Stomach (tissue), 9 donors: ENCODE results near the gene NREP. TPM values are rescaled to one million over a fixed set of nuclear protein-coding genes. Genes with fewer than 3 reads are reported as not detected.
"Not testable (repeated sequence)": the region's sequence is repeated elsewhere in the genome, so short reads cannot be mapped to it uniquely, and the experiment has no call there.

Experiments
- DNase-seq, 2 donors: peaks; one replicate each; pipeline versions ENCODE4 v3.0.0 to v3.0.0-alpha.2; 2013 to 2019
- H3K27ac ChIP-seq, 5 donors: fragments of 200-600 bp in 4 of 5; sonication (generic) in 4 of 5; one replicate each; pipeline ENCODE4 v1.5.1; 2013 to 2019; ENCODE audit warnings: mild to moderate bottlenecking in 1 of 5, moderate library complexity in 1 of 5
- H3K27me3 ChIP-seq, 3 donors: fragments of 200-600 bp; sonication (generic); one replicate each; pipeline ENCODE4 v1.5.1; 2017 to 2019; ENCODE audit warnings: mixed run types in 1 of 3
- H3K36me3 ChIP-seq, 4 donors: fragments of 200-600 bp; sonication (generic); 1 replicate in 3 of 4; 2 replicates in 1 of 4; pipeline ENCODE4 v1.5.1; 2016 to 2019
- H3K4me1 ChIP-seq, 4 donors: fragments of 200-600 bp; sonication (generic); one replicate each; pipeline ENCODE4 v1.5.1; 2016 to 2019
- H3K4me3 ChIP-seq, 4 donors: fragments of 200-600 bp; sonication (generic) in 3 of 4; one replicate each; pipeline ENCODE4 v1.5.1; 2016 to 2019; ENCODE audit warnings: mild to moderate bottlenecking in 1 of 4
- H3K9me3 ChIP-seq, 4 donors: fragments of 200-600 bp; sonication (generic); one replicate each; pipeline ENCODE4 v1.5.1; 2016 to 2019
- EP300 ChIP-seq: sonication (generic); formaldehyde crosslinking; IDR thresholded peaks from one replicate; pipeline ENCODE4 v1.6.1; 2017; ENCODE audit warnings: antibody characterized with exemption
- POLR2A ChIP-seq, 4 donors: fragments of 450-650 bp; IDR thresholded peaks; one replicate each; pipeline ENCODE4 v1.6.1; 2016; ENCODE audit warnings: antibody characterized with exemption in 4 of 4, control low read depth in 2 of 4, mild to moderate bottlenecking in 1 of 4, moderate library complexity in 1 of 4
- POLR2AphosphoS5 ChIP-seq, 3 donors: sonication (generic); formaldehyde crosslinking; IDR thresholded peaks; one replicate each; pipeline ENCODE4 v1.6.1; 2016; ENCODE audit warnings: antibody characterized with exemption in 3 of 3
- WGBS, 5 donors: extraction: QIAGEN DNeasy Blood & Tissue Kit in 3 of 5; methylation state at CpG; one replicate each; pipeline versions ENCODE4 v1.1.5 to v1.1.7; 2013 to 2018; 5-methylcytosine and 5-hydroxymethylcytosine counted together
- intact Hi-C: fragments of 100-400 bp; cut with DNase I; formaldehyde crosslinking; loops from one replicate; pipeline ENCODE4 v1.15.1; 2023; ENCODE audit warnings: low total_unique reads
- polyA plus RNA-seq, 3 donors: library from polyadenylated mRNA; stranded (reverse); fragments of 200-250 nt; gene quantifications; one replicate each; pipeline ENCODE4 v1.2.3, GENCODE V29; 2013
- total RNA-seq, 5 donors: library from RNA; depleted of rRNA; stranded (reverse); fragments of >200 nt; gene quantifications; one replicate each; pipeline versions ENCODE4 v1.1.0 to v1.2.3, GENCODE V29; 2014 to 2016
- TF ChIP-seq, protein P1 (sequence below), 7 experiments: fragments of 450-650 bp in 4 of 7; fragments of 200-600 bp in 3 of 7; sonication (generic) in 3 of 7; IDR thresholded peaks; one replicate each; pipeline ENCODE4 v1.5.1; 2016 to 2019; ENCODE audit warnings: antibody characterized with exemption in 7 of 7, control low read depth in 2 of 7, mild to moderate bottlenecking in 1 of 7
- donor health status: healthy with polysubstance abuse.
- donor health status: Bipolar disorder and iron deficiency.
- donor health status: healthy.

NREP gene
- total and polyA plus RNA-seq, 8 donors, result 0.58 to 155 (median 10.3) TPM

DNA sequence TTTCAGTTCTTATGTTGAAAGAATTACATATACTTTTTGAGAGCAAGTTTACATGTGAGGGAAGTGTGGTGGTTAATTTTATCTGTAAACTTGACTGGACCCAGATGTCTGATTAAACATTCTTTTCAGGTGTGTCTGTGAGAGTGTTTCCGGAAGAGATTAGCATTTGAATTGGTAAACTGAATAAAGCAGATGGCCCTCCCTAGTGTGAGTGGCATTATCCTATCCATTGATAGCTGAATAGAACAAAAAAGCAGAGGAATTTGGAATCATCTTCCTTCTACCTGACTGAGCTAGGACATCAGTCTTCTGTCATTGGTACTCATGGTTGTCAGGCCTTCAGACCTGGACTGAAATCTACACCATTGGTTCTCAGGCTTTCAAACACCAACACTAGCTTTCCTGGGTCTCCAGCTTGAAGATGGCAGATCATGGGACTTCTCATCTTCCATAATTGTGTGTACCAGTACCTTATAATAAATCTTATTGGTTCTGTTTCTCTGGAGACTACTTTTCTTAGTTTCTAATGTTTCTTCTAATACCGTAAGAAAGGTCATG lies 36.6 kb downstream of the NREP start:
- Histone ChIP-seq H3K4me1 (peaks cover 0 to 8% (median 0%) of the 10 kb centered on the region in 4 donors), H3K27ac (no peak overlapping the region), H3K27me3 (no peaks in the 10 kb centered on the region), H3K4me3 (no peak overlapping the region), H3K9me3 (no peaks in the 10 kb centered on the region), H3K36me3 (no peaks in the 10 kb centered on the region)
- WGBS, 5 donors, result 68 to 82% (median 74%) methylated on average over 2 of the region's 2 CpGs
- DNase-seq, result no peak
- intact Hi-C loops, result no loop called here
- TF ChIP-seq EP300 (no peak), POLR2A (IDR thresholded peaks at IDR 0.05) (no peak), POLR2AphosphoS5 (IDR thresholded peaks at IDR 0.05) (no peak)
- TF ChIP-seq, protein P1, sequence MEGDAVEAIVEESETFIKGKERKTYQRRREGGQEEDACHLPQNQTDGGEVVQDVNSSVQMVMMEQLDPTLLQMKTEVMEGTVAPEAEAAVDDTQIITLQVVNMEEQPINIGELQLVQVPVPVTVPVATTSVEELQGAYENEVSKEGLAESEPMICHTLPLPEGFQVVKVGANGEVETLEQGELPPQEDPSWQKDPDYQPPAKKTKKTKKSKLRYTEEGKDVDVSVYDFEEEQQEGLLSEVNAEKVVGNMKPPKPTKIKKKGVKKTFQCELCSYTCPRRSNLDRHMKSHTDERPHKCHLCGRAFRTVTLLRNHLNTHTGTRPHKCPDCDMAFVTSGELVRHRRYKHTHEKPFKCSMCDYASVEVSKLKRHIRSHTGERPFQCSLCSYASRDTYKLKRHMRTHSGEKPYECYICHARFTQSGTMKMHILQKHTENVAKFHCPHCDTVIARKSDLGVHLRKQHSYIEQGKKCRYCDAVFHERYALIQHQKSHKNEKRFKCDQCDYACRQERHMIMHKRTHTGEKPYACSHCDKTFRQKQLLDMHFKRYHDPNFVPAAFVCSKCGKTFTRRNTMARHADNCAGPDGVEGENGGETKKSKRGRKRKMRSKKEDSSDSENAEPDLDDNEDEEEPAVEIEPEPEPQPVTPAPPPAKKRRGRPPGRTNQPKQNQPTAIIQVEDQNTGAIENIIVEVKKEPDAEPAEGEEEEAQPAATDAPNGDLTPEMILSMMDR (IDR thresholded peaks at IDR 0.05), result no peak

DNA sequence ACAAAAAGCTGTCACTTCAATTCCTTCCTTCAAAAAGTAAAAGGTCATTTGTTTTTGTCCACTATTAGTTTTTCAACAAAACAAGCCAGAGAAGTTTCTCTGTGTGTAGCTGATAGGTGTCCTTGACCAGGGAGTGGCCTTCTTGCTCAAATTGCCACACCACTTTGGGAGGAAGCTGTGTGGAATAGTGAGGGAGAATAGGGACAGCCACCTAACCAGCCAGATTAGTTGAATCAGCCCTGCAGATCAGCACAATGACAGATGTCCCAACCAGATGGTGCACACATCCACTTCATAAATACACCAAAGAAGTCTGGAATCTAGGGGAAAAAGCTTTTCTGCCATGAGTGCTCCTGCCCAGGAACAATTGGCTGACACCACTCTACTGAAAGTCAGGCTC lies 37.2 kb downstream of the NREP start:
- Histone ChIP-seq H3K4me3 (no peak overlapping the region), H3K27ac (no peak overlapping the region), H3K9me3 (no peaks in the 10 kb centered on the region), H3K27me3 (no peaks in the 10 kb centered on the region), H3K36me3 (no peaks in the 10 kb centered on the region), H3K4me1 (peaks cover 0 to 8% (median 0%) of the 10 kb centered on the region in 4 donors)
- intact Hi-C loops, result no loop called here
- TF ChIP-seq POLR2A (IDR thresholded peaks at IDR 0.05), result no peak
- TF ChIP-seq, protein P1 (IDR thresholded peaks at IDR 0.05), result no peak
- no peak for DNase-seq

DNA sequence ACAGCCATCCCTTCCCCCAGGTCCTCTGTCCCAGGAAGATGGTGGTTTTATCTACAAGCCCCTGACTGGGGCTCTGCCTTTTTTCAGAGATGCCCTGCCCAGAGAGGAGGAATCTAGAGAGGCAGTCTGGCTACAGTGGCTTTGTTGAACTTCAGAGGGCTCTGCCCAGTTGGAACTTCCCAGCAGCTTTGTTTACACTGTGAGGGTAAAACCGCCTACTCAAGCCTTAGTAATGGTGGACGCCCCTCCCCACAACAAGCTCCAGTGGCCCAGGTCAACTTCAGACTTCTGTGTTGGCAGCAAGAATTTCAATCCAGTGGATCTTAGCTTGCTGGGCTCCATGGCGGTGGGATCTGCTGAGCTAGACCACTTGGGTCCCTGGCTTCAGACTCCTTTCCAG lies 40.2 kb downstream of the NREP start:
- intact Hi-C loops, H3K4me3 ChIP-seq, DNase-seq, H3K4me1 ChIP-seq, H3K27ac ChIP-seq, H3K9me3 ChIP-seq, H3K36me3 ChIP-seq, H3K27me3 ChIP-seq: not testable (repeated sequence)
- WGBS, 5 donors, result 54 to 100% (median 72%) methylated on average over 1 to 3 of the region's 3 CpGs

DNA sequence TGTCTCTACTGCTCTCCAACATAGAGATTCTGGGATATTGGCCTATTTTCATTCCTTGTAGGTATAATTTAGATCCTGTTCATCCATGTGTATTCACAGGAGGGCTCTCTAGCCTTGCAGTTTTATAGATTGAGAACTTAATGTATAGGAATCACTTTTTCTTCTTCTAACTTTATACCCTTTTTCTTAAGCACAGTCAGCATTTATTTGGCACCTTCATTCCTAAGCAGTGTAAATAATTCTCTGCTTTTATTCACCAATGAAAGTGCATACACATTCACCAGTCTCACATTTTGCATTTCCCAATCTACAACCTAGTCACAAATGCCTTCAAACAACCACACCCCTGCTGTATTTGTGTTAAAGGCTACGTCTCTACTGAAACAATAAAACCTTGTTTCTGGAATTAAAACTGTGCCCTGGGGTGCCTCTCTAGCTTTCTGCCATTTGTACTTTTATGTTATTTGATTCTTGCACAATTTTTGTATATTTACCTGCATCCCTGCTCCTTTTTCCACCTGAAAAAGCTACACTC lies 49.3 kb downstream of the NREP start:
- 20 to 42% (median 38%) methylated on average over 1 of the region's 1 CpG for WGBS, 5 donors
- TF ChIP-seq, protein P1 (IDR thresholded peaks at IDR 0.05), result no peak
- TF ChIP-seq POLR2A (IDR thresholded peaks at IDR 0.05) (no peak), POLR2AphosphoS5 (IDR thresholded peaks at IDR 0.05) (no peak), EP300 (no peak)
- Histone ChIP-seq H3K9me3 (peaks cover 0 to 4% (median 0%) of the 10 kb centered on the region in 4 donors), H3K27ac (no peak overlapping the region), H3K4me1 (peaks cover 0 to 7% (median 0%) of the 10 kb centered on the region in 4 donors), H3K27me3 (no peaks in the 10 kb centered on the region), H3K36me3 (no peaks in the 10 kb centered on the region), H3K4me3 (no peak overlapping the region)
- DNase-seq, result peak in 1 of 2 donors; percentile 51
- intact Hi-C loops, result no loop called here

DNA sequence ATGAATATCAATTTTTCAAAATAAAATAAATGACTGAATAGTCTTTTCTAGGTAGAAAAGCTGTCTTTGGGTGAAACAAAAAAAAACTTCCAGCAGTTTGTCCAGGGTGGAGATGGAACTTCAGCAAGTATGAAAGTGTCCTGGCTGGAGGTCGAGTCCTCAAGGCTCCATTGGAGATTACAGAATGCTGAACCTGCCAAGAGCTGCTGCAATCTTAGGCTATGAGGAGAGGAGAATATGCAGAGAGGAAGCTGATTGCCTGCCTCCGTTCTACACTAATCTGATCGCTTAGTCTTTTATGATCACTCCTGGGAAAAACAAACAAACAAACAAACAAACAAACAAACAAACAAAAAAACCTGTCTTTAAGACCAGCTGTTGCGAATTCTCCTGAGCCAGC lies 50.6 kb downstream of the NREP start:
- Histone ChIP-seq H3K36me3 (no peaks in the 10 kb centered on the region), H3K4me3 (no peak overlapping the region), H3K27ac (no peak overlapping the region), H3K9me3 (no peaks in the 10 kb centered on the region), H3K4me1 (peaks cover 0 to 7% (median 0%) of the 10 kb centered on the region in 4 donors), H3K27me3 (no peaks in the 10 kb centered on the region)
- DNase-seq, result no peak
- TF ChIP-seq POLR2AphosphoS5 (IDR thresholded peaks at IDR 0.05), result no peak
- TF ChIP-seq, protein P1 (IDR thresholded peaks at IDR 0.05), result no peak
- 20 to 41% (median 22%) methylated on average over 4 of the region's 4 CpGs for WGBS, 5 donors
- intact Hi-C loops, result no loop called here
